Measurements from ENCODE around the gene TRAF3.
"Not testable (repeated sequence)": the region's sequence is repeated elsewhere in the genome, so short reads cannot be mapped to it uniquely, and the experiment has no call there.

The TRAF3 gene

GRCh38 chr14:102896735-102897134 lies 119.5 kb downstream of the TRAF3 start:
- DNase-seq = not testable (repeated sequence)

GRCh38 chr14:102897299-102898027 lies 120.2 kb downstream of the TRAF3 start:
- DNase-seq = no peak

- no peak for DNase-seq
These were observed 121.0 kb downstream of the TRAF3 start for GRCh38 chr14:102898298-102898697.

GRCh38 chr14:102898776-102899515 lies 121.7 kb downstream of the TRAF3 start:
- DNase-seq = no peak

- no peak for DNase-seq
These were observed 122.3 kb downstream of the TRAF3 start for GRCh38 chr14:102899516-102899900.

GRCh38 chr14:102900631-102901571 lies 123.7 kb downstream of the TRAF3 start:
- no peak for DNase-seq

GRCh38 chr14:102901633-102902032 lies 124.4 kb downstream of the TRAF3 start:
- DNase-seq = no peak

GRCh38 chr14:102902086-102902485 lies 124.8 kb downstream of the TRAF3 start:
- DNase-seq = no peak

- no peak for DNase-seq
These were observed 125.4 kb downstream of the TRAF3 start for GRCh38 chr14:102902523-102903247.

GRCh38 chr14:102903248-102903888 lies 126.1 kb downstream of the TRAF3 start:
- DNase-seq = no peak

GRCh38 chr14:102903889-102904512 lies 126.8 kb downstream of the TRAF3 start:
- no peak for DNase-seq

- DNase-seq = no peak
These were observed 128.2 kb downstream of the TRAF3 start for GRCh38 chr14:102905116-102906108.

- DNase-seq = no peak
These were observed 129.5 kb downstream of the TRAF3 start for GRCh38 chr14:102906616-102907302.

- DNase-seq = no peak
These were observed 130.1 kb downstream of the TRAF3 start for GRCh38 chr14:102907303-102907844.

- no peak for DNase-seq
These were observed 130.9 kb downstream of the TRAF3 start for GRCh38 chr14:102907980-102908730.

GRCh38 chr14:102908766-102909455 lies 131.7 kb downstream of the TRAF3 start:
- DNase-seq = no peak

GRCh38 chr14:102909462-102909861 lies 132.2 kb downstream of the TRAF3 start:
- no peak for DNase-seq

GRCh38 chr14:102909911-102910310 lies 132.7 kb downstream of the TRAF3 start:
- DNase-seq = no peak

All from fibroblast of skin of scalp (primary cell).